Measurements from ENCODE around the gene TMEFF2.

TMEFF2 gene

DNA sequence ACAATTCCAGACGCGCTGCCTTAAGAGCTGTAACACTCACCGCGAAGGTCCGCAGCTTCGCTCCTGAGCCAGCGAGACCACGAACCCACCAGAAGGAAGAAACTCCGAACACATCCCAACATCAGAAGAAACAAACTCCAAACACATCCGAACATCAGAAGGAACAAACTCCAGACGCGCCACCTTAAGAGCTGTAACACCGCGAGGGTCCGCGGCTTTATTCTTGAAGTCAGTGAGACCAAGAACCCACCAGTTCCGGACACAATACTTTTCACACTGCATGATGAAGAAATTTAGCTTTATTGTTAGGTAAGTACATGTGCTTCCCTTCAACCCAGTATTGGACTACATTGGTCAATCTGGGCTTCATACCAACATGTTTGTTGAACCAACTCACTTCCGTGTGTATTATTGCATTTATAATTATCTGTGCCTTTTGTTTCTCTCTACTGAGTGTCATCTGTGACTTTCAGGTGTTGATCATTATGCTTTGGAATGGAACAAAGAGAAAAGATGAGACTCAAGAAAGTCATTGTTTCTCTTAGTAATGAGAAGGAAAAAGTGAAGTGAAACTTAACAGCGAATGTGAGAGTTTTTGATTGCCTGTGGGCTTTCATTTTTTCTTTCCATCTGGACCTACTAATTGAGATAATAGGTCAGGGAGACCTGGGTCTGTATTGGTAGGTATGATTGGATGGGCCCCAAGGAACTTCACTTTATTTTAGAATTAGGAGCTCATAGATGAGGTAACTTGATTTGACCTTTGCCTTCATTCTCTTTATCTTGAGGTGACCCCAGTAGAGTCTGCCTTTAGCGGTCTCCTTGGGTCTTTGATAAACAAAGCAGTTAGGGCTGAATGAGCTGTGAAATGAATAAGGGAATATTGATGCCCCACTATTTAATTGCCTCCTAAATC, 271.7 kb downstream of the TMEFF2 start:
- TF ChIP-seq, protein P1, sequence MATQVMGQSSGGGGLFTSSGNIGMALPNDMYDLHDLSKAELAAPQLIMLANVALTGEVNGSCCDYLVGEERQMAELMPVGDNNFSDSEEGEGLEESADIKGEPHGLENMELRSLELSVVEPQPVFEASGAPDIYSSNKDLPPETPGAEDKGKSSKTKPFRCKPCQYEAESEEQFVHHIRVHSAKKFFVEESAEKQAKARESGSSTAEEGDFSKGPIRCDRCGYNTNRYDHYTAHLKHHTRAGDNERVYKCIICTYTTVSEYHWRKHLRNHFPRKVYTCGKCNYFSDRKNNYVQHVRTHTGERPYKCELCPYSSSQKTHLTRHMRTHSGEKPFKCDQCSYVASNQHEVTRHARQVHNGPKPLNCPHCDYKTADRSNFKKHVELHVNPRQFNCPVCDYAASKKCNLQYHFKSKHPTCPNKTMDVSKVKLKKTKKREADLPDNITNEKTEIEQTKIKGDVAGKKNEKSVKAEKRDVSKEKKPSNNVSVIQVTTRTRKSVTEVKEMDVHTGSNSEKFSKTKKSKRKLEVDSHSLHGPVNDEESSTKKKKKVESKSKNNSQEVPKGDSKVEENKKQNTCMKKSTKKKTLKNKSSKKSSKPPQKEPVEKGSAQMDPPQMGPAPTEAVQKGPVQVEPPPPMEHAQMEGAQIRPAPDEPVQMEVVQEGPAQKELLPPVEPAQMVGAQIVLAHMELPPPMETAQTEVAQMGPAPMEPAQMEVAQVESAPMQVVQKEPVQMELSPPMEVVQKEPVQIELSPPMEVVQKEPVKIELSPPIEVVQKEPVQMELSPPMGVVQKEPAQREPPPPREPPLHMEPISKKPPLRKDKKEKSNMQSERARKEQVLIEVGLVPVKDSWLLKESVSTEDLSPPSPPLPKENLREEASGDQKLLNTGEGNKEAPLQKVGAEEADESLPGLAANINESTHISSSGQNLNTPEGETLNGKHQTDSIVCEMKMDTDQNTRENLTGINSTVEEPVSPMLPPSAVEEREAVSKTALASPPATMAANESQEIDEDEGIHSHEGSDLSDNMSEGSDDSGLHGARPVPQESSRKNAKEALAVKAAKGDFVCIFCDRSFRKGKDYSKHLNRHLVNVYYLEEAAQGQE (IDR thresholded peaks at IDR 0.05; ENCODE audit: insufficient read depth in 1 of 2, low read depth in 2 of 2, low read length in 2 of 2): no peak
- TF ChIP-seq SIN3A (IDR thresholded peaks at IDR 0.05; ENCODE audit: borderline replicate concordance, insufficient read depth, low read length) (no peak), POLR2AphosphoS5 (IDR thresholded peaks at IDR 0.05; ENCODE audit: low read depth, low read length) (no peak), TAF1 (IDR thresholded peaks at IDR 0.05; ENCODE audit: borderline replicate concordance, insufficient read depth, low read length) (no peak), FOXP2 (optimal IDR thresholded peaks at IDR 0.05; ENCODE audit: borderline replicate concordance, extremely low read depth, extremely low read length, insufficient read depth) (no peak)

DNA sequence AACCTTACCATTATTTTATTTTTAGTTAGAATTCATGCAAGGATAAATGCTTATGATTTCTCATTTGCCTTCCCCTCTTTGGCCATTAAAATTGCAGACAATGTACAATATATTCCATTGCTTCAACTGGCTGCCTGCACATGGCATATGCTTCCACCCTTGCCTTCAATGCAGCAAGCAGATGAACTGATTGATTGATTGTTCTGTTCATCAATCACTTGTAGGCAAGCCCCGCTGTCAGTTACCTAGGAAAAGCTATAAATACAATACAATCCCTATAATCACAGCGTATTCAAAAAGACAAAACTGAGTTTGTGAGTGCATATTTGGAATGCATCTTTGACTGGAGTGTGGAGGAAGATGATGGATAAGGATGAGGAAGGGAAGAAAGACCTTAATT, 274.2 kb downstream of the TMEFF2 start:
- TF ChIP-seq, protein P1 (IDR thresholded peaks at IDR 0.05; ENCODE audit: insufficient read depth in 1 of 2, low read depth in 2 of 2, low read length in 2 of 2): no peak
- TF ChIP-seq POLR2AphosphoS5 (IDR thresholded peaks at IDR 0.05; ENCODE audit: low read depth, low read length) (no peak), SIN3A (IDR thresholded peaks at IDR 0.05; ENCODE audit: borderline replicate concordance, insufficient read depth, low read length) (no peak), TAF1 (IDR thresholded peaks at IDR 0.05; ENCODE audit: borderline replicate concordance, insufficient read depth, low read length) (no peak), FOXP2 (optimal IDR thresholded peaks at IDR 0.05; ENCODE audit: borderline replicate concordance, extremely low read depth, extremely low read length, insufficient read depth) (no peak)

DNA sequence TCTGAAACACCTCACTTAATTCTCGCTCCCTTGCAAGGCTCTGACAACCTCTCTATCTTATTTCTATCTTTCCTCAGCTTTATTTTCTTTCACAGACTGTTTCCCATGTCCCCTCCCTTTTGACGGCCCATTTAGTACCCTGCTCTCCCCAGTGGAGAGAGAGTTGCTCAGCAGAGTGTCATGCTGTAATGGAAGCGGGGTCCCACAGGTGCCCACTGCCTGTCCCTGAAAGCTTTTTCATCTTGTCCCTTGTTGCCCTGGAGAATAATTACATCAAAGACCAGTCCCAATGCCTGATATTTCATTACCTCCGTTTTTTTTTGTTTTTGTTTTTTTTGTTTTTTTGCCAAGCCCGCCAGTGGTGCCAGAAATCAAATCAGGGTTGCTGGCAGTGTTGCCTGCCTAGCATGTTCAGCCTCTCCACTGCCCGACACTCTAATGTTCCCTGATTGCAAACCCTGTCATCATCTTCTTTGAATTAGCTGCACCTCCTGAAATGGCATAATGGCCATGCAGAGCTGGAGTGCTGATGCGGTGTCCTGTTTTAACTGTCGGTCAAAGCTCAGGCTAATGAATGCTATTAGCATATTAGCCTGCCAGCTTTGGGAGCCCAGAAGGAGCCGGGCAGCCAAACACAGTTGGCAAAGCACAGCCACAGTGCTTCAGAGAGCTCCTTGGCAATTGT, 276.6 kb downstream of the TMEFF2 start:
- no peak for TF ChIP-seq POLR2AphosphoS5 (IDR thresholded peaks at IDR 0.05; ENCODE audit: low read depth, low read length)
- no peak for TF ChIP-seq TAF1 (IDR thresholded peaks at IDR 0.05; ENCODE audit: borderline replicate concordance, insufficient read depth, low read length)
- TF ChIP-seq SIN3A (IDR thresholded peaks at IDR 0.05; ENCODE audit: borderline replicate concordance, insufficient read depth, low read length): no peak
- TF ChIP-seq, protein P1 (IDR thresholded peaks at IDR 0.05; ENCODE audit: insufficient read depth in 1 of 2, low read depth in 2 of 2, low read length in 2 of 2): no peak
- TF ChIP-seq FOXP2 (optimal IDR thresholded peaks at IDR 0.05; ENCODE audit: borderline replicate concordance, extremely low read depth, extremely low read length, insufficient read depth): no peak

DNA sequence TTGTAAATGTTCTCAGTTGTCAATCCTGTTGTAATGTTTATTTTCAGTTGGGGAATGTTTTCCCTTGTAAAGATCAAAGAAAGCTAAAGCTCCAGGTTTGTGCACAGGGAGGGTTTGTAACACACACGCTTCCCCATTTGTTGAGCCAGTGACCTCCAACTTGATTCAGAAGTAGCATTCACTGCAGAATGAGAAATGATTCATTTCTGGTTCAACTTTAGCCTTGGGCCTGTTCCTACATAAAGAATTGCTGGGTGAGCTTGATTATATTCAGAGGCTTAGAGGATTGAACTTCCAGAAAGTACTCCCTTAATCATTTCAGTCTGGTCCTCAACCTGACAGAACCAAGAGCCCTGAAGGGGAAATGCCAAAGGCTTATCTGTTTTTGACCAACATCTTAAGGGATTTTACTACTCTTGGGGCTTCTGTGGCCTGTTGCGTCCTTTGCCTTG, 277.3 kb downstream of the TMEFF2 start:
- TF ChIP-seq, protein P1 (IDR thresholded peaks at IDR 0.05; ENCODE audit: insufficient read depth in 1 of 2, low read depth in 2 of 2, low read length in 2 of 2): no peak
- no peak for TF ChIP-seq FOXP2 (optimal IDR thresholded peaks at IDR 0.05; ENCODE audit: borderline replicate concordance, extremely low read depth, extremely low read length, insufficient read depth)
- TF ChIP-seq SIN3A (IDR thresholded peaks at IDR 0.05; ENCODE audit: borderline replicate concordance, insufficient read depth, low read length): no peak
- no peak for TF ChIP-seq TAF1 (IDR thresholded peaks at IDR 0.05; ENCODE audit: borderline replicate concordance, insufficient read depth, low read length)
- TF ChIP-seq POLR2AphosphoS5 (IDR thresholded peaks at IDR 0.05; ENCODE audit: low read depth, low read length): no peak

All from PFSK-1 (cell line).